PFSK-1 (cell line): ENCODE measurements around the gene VPS37B.

ENCODE experiments used
- FOXP2 ChIP-seq: optimal IDR thresholded peaks from 2 replicates; pipeline ENCODE3; 2011; ENCODE audit warnings: borderline replicate concordance, control low read depth, inconsistent platforms; ENCODE audit not compliant: insufficient read depth; ENCODE audit errors: extremely low read length, extremely low read depth
- POLR2AphosphoS5 ChIP-seq: IDR thresholded peaks from 2 replicates; pipeline ENCODE4 v1.6.1; 2012; ENCODE audit warnings: low read depth, mild to moderate bottlenecking, control low read depth, low read length, moderate library complexity
- REST ChIP-seq, 2 experiments: IDR thresholded peaks; 2 replicates each; pipeline versions ENCODE4 v1.6.1 to v1.8.0; 2011 to 2012; ENCODE audit warnings: low read depth in 2 of 2, low read length in 2 of 2, control low read depth in 1 of 2, inconsistent platforms in 1 of 2, mild to moderate bottlenecking in 1 of 2, moderate library complexity in 1 of 2; ENCODE audit not compliant: insufficient read depth in 1 of 2
- SIN3A ChIP-seq: IDR thresholded peaks from 2 replicates; pipeline ENCODE4 v1.6.1; 2012; ENCODE audit warnings: mild to moderate bottlenecking, low read length, moderate library complexity, borderline replicate concordance; ENCODE audit not compliant: insufficient read depth
- TAF1 ChIP-seq: IDR thresholded peaks from 2 replicates; pipeline ENCODE4 v1.6.1; 2012; ENCODE audit warnings: low read length, control low read depth, borderline replicate concordance; ENCODE audit not compliant: insufficient read depth

The VPS37B gene

GRCh38 chr12:122875590-122876220 lies 20.2 kb downstream of the VPS37B start:
- no peak for TF ChIP-seq FOXP2
- TF ChIP-seq POLR2AphosphoS5, result no peak
- TF ChIP-seq REST (IDR thresholded peaks at IDR 0.05; ENCODE audit: insufficient read depth in 1 of 2, low read depth in 2 of 2, low read length in 2 of 2), result no peak
- TF ChIP-seq TAF1, result no peak
- no peak for TF ChIP-seq SIN3A

- TF ChIP-seq REST (IDR thresholded peaks at IDR 0.05; ENCODE audit: insufficient read depth in 1 of 2, low read depth in 2 of 2, low read length in 2 of 2) (no peak), FOXP2 (no peak), SIN3A (no peak), POLR2AphosphoS5 (no peak), TAF1 (no peak)
Observed at GRCh38 chr12:122874081-122874480, 21.8 kb downstream of the VPS37B start.

GRCh38 chr12:122873540-122873939 lies 22.4 kb downstream of the VPS37B start:
- no peak for TF ChIP-seq REST (IDR thresholded peaks at IDR 0.05; ENCODE audit: insufficient read depth in 1 of 2, low read depth in 2 of 2, low read length in 2 of 2)
- TF ChIP-seq FOXP2, result no peak

GRCh38 chr12:122872815-122873361 lies 23.0 kb downstream of the VPS37B start:
- TF ChIP-seq TAF1 (no peak), POLR2AphosphoS5 (no peak), FOXP2 (no peak), REST (IDR thresholded peaks at IDR 0.05; ENCODE audit: insufficient read depth in 1 of 2, low read depth in 2 of 2, low read length in 2 of 2) (no peak), SIN3A (no peak)
